NT2/D1 (cell line): ENCODE results near the gene CACNB2.

ENCODE experiments used
- DNase-seq: peaks from one replicate; pipeline ENCODE4 v3.0.0-alpha.2; 2011; ENCODE audit warnings: low read depth, low spot score
- H3K27me3 ChIP-seq: 2 replicates; pipeline ENCODE4 v1.6.0; 2011; ENCODE audit warnings: mild to moderate bottlenecking; ENCODE audit not compliant: insufficient read length, insufficient read depth
- H3K36me3 ChIP-seq: 2 replicates; pipeline ENCODE4 v1.6.1; 2011; ENCODE audit warnings: mild to moderate bottlenecking, low read length, mixed read lengths; ENCODE audit not compliant: insufficient read depth, insufficient read length
- H3K4me1 ChIP-seq: 2 replicates; pipeline ENCODE4 v1.5.1; 2011; ENCODE audit not compliant: insufficient read depth, insufficient read length
- H3K4me3 ChIP-seq: 2 replicates; pipeline ENCODE4 v1.5.1; 2011; ENCODE audit warnings: low read depth; ENCODE audit not compliant: insufficient read length
- H3K9ac ChIP-seq: 2 replicates; pipeline ENCODE4 v1.6.0; 2011; ENCODE audit warnings: low read depth; ENCODE audit not compliant: insufficient read length
- H3K9me3 ChIP-seq: 2 replicates; pipeline ENCODE4 v1.5.1; 2011; ENCODE audit warnings: mild to moderate bottlenecking, low read length; ENCODE audit not compliant: insufficient read depth
- SUZ12 ChIP-seq: IDR thresholded peaks from 2 replicates; pipeline ENCODE4 v1.6.1; 2011; ENCODE audit not compliant: insufficient read length, insufficient read depth; ENCODE audit errors: extremely low read depth
- YY1 ChIP-seq: IDR thresholded peaks from 2 replicates; pipeline ENCODE4 v1.6.1; 2011; ENCODE audit not compliant: insufficient read length, insufficient read depth
- ZNF274 ChIP-seq: IDR thresholded peaks from 2 replicates; pipeline ENCODE4 v1.6.1; 2011; ENCODE audit warnings: mild to moderate bottlenecking, low read depth, low read length

CACNB2 gene

GRCh38 chr10:18328941-18329340 lies 188.7 kb downstream of the CACNB2 start:
- Histone ChIP-seq H3K9me3 (no peaks in the 10 kb centered on the region), H3K4me3 (no peak overlapping the region), H3K4me1 (no peaks in the 10 kb centered on the region), H3K9ac (no peak overlapping the region), H3K27me3 (no peaks in the 10 kb centered on the region), H3K36me3 (no peaks in the 10 kb centered on the region)
- DNase-seq = no peak
- no peak for TF ChIP-seq YY1
- TF ChIP-seq SUZ12 = no peak
- TF ChIP-seq ZNF274 = no peak

- no peaks in the 10 kb centered on the region for H3K27me3 ChIP-seq
- no peak overlapping the region for H3K4me3 ChIP-seq
- no peaks in the 10 kb centered on the region for H3K9me3 ChIP-seq
- no peaks in the 10 kb centered on the region for H3K4me1 ChIP-seq
- DNase-seq = no peak
- H3K36me3 ChIP-seq = no peaks in the 10 kb centered on the region
- no peak for TF ChIP-seq ZNF274
- TF ChIP-seq SUZ12 = no peak
- no peak for TF ChIP-seq YY1
- H3K9ac ChIP-seq = no peak overlapping the region
Observed at GRCh38 chr10:18332048-18332447, 191.8 kb downstream of the CACNB2 start.

- no peaks in the 10 kb centered on the region for H3K9me3 ChIP-seq
- H3K9ac ChIP-seq = no peak overlapping the region
- H3K4me1 ChIP-seq = no peaks in the 10 kb centered on the region
- no peak for TF ChIP-seq ZNF274
- TF ChIP-seq SUZ12 = no peak
- no peak for TF ChIP-seq YY1
- H3K27me3 ChIP-seq = no peaks in the 10 kb centered on the region
- DNase-seq = no peak
- H3K4me3 ChIP-seq = no peak overlapping the region
- no peaks in the 10 kb centered on the region for H3K36me3 ChIP-seq
Observed at GRCh38 chr10:18332484-18332883, 192.3 kb downstream of the CACNB2 start.

- TF ChIP-seq SUZ12 (no peak), YY1 (no peak), ZNF274 (no peak)
- H3K4me3 ChIP-seq = no peak overlapping the region
- H3K27me3 ChIP-seq = no peaks in the 10 kb centered on the region
- H3K36me3 ChIP-seq = no peaks in the 10 kb centered on the region
- no peak overlapping the region for H3K9ac ChIP-seq
- H3K9me3 ChIP-seq = no peaks in the 10 kb centered on the region
- no peaks in the 10 kb centered on the region for H3K4me1 ChIP-seq
- DNase-seq = no peak
Observed at GRCh38 chr10:18333621-18334020, 193.4 kb downstream of the CACNB2 start.

GRCh38 chr10:18334116-18334867 lies 194.1 kb downstream of the CACNB2 start:
- Histone ChIP-seq H3K36me3 (no peaks in the 10 kb centered on the region), H3K27me3 (no peaks in the 10 kb centered on the region), H3K4me3 (no peak overlapping the region), H3K4me1 (no peaks in the 10 kb centered on the region), H3K9me3 (no peaks in the 10 kb centered on the region), H3K9ac (no peak overlapping the region)
- no peak for TF ChIP-seq SUZ12
- no peak for DNase-seq

GRCh38 chr10:18340496-18341051 lies 200.3 kb downstream of the CACNB2 start:
- DNase-seq = no peak
- TF ChIP-seq SUZ12 (no peak), YY1 (no peak), ZNF274 (no peak)
- no peak overlapping the region for H3K4me3 ChIP-seq
- no peaks in the 10 kb centered on the region for H3K4me1 ChIP-seq
- H3K9ac ChIP-seq = no peak overlapping the region
- no peaks in the 10 kb centered on the region for H3K36me3 ChIP-seq
- no peaks in the 10 kb centered on the region for H3K9me3 ChIP-seq
- no peaks in the 10 kb centered on the region for H3K27me3 ChIP-seq

- no peaks in the 10 kb centered on the region for H3K4me1 ChIP-seq
- DNase-seq = no peak
- no peaks in the 10 kb centered on the region for H3K36me3 ChIP-seq
- no peak overlapping the region for H3K4me3 ChIP-seq
- TF ChIP-seq SUZ12 (no peak), ZNF274 (no peak), YY1 (no peak)
- no peak overlapping the region for H3K9ac ChIP-seq
- H3K27me3 ChIP-seq = no peaks in the 10 kb centered on the region
- H3K9me3 ChIP-seq = no peaks in the 10 kb centered on the region
Observed at GRCh38 chr10:18341055-18341454, 200.8 kb downstream of the CACNB2 start.
